ENCODE results near the gene LYPD6.

GRCh38 chr2:149332364-149332763, 2.0 kb downstream of the LYPD6 start:
- TF ChIP-seq CTCF (IDR thresholded peaks at IDR 0.05): no peak
- no peak for TF ChIP-seq EZH2 (IDR thresholded peaks at IDR 0.05; ENCODE audit: borderline replicate concordance, insufficient read depth, low read depth, low read length, poor library complexity, severe bottlenecking)
